Epidermal melanocyte (primary cell): ENCODE data around the gene PLA2G12B.
"Not testable (repeated sequence)": the region's sequence is repeated elsewhere in the genome, so short reads cannot be mapped to it uniquely, and the experiment has no call there.

Experiments
- DNase-seq: peaks from one replicate; pipeline ENCODE4 v3.0.0; 2011; ENCODE audit warnings: low spot score; ENCODE audit not compliant: insufficient read length

Gene PLA2G12B

DNA sequence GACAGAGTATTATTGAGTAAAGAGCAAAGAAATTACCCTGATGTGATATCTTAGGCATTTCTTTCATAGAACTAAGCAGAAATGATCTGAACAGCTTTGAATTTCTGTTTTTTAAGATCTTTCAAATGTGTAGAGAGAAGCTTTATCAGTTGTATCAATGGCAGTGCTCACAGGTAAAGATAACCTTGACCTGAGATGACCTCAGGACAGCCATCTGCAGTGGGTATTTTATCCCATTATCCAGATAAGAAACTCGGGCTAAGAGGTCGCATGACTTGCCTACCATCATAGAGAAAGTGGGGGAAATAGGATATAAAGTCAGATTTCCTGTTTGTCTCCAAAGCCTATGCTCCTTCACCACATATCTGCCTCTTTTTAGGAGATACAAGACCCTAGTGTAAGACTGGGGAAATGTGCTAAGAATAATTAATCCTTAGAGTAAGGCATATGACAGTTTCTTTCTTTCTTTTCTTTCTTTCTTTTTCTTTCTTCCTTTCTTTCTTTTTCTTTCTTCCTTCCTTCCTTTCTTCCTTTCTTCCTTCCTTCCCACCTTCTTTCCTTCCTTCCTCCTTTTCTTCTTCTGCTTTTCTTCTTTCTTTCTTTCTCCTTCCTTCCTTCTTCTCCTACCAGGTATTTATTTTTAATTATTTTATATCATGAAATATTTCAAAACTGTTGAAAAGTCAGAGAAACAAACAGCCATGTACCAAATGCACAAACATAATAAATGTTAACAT is 10.9 kb downstream of the PLA2G12B start:
- no peak for DNase-seq

GRCh38 chr10:72935361-72935760 is 19.2 kb downstream of the PLA2G12B start:
- no peak for DNase-seq

GRCh38 chr10:72932259-72933015 is 22.2 kb downstream of the PLA2G12B start:
- no peak for DNase-seq

DNA sequence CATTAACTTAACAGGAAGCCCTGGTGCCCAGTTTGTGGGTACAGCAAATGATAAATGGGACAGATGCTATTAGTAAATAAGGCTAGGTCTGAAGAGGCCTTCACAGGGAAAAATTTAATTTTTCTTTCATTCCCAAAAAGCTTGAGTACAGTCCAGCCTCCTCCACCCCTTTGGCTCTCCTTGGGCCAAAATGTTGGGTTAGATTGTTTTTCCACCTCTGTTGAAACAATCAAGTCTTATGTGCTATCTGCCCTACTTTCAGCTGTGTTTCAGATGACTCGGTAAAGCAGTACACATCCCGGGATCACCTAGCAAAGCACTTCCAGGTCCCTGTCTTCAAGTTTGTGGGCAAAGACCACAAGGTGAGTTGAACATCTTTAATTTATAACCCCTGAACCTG is 24.3 kb downstream of the PLA2G12B start:
- no peak for DNase-seq

- no peak for DNase-seq
These were observed 25.8 kb downstream of the PLA2G12B start for GRCh38 chr10:72928798-72929197.

- no peak for DNase-seq
These were observed 27.1 kb downstream of the PLA2G12B start for GRCh38 chr10:72927485-72927884.

GRCh38 chr10:72925951-72926465 is 28.6 kb downstream of the PLA2G12B start:
- DNase-seq, result no peak

- DNase-seq, result no peak
These were observed 30.3 kb downstream of the PLA2G12B start for GRCh38 chr10:72924351-72924750.

GRCh38 chr10:72921147-72921683 is 33.4 kb downstream of the PLA2G12B start:
- not testable (repeated sequence) for DNase-seq

GRCh38 chr10:72918352-72918751 is 36.3 kb downstream of the PLA2G12B start:
- no peak for DNase-seq

DNA sequence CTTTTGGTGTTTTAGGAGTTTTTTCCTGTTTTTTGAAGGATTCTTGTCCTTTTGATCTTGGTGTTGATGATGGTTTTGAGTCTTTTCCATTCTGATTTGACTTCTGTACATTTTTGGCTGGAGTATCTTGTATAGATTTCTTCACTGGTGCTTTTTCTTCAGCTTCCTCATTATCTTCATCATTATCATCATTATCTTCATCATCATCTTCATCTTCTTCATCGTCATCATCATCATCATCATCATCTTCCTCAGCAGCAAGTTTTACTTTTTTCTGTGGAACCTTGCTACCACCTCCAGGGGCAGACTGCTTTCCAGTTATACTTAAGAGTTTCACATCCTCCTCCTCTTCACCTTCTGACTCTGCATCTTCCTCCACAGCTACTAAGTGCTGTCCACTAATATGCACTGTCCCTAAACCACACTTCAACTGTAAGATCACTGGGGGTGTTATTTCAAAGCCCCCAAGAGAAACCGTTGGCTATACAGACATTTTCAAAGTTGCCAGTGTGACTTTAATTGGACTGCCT is 36.7 kb downstream of the PLA2G12B start:
- not testable (repeated sequence) for DNase-seq

DNA sequence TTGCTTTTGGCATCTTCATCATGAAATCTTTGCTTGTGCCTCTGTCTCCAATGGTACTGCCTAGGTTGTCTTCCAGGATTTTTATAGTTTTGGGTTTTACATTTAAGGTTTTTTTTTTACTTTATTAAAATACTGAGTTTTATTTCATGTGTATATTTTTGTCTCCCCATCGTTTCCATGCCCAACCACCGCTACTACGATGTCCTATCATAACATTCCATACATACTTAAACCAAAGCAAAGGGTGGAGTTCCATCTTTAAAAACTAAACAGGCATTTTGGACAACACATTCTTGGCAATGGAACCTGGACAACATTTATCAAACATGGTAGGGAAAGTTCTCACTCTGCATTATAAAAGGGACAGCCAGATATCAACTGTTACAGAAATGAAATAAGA is 37.4 kb downstream of the PLA2G12B start:
- DNase-seq, result not testable (repeated sequence)

GRCh38 chr10:72913287-72913686 is 41.3 kb downstream of the PLA2G12B start:
- no peak for DNase-seq

DNA sequence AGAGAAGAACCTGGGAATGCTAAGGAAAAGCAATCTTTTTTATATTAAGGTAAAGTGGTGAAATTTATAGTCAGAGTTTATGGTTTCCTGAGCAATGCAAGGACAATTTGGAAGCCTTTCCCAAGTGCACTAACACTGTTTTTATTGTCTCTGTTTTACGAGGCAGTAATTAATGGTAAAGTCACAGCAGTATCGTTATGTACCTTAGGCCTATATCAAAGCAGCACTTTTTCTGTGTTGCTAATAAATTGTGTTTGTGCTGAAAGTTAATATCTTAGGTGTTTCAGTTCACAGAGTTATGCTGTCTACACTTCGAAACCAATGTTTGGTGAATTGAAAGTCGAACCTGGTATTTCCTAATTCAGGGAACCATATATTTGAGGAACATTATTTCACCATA is 41.9 kb downstream of the PLA2G12B start:
- DNase-seq, result no peak

- no peak for DNase-seq
These were observed 42.8 kb downstream of the PLA2G12B start for GRCh38 chr10:72911758-72912157.

DNA sequence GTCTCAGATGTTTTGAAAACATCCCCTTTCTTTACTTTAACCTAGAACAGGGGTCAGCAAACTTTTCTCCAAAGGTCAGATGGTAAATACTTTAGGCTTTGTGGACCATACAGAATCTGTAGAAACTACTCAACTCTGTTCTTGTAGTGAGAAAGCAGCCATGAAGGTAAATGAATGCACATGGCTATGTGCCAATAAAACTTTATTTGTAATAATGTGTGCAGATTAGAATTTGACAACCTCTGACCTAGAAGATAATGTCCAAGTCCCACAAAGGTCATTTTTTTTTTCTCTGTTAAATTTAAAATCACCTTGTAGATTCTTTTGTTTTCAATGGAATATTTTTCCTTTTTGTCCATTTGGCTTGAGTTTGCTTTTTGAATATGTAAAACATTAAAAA is 43.9 kb downstream of the PLA2G12B start:
- no peak for DNase-seq

- no peak for DNase-seq
These were observed 48.2 kb downstream of the PLA2G12B start for GRCh38 chr10:72906446-72906845.

DNA sequence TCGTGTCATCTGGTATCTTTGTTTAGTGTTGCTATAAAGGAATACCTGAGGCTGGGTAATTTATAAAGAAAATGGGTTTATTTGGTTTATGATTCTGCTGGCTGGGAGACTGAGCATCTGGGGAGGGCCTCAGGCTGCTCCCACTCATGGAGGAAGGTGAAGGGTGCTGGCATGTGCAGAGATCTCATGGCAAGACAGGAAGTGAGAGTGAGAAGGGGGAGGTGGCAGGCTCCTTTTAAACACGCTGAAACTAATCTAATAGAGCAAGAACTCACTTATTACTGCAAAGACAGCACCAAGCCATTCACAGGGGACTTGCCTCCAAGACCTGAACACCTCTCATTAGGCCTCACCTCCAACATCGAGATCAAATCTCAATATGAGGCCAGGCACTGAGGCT is 49.8 kb downstream of the PLA2G12B start:
- no peak for DNase-seq

DNA sequence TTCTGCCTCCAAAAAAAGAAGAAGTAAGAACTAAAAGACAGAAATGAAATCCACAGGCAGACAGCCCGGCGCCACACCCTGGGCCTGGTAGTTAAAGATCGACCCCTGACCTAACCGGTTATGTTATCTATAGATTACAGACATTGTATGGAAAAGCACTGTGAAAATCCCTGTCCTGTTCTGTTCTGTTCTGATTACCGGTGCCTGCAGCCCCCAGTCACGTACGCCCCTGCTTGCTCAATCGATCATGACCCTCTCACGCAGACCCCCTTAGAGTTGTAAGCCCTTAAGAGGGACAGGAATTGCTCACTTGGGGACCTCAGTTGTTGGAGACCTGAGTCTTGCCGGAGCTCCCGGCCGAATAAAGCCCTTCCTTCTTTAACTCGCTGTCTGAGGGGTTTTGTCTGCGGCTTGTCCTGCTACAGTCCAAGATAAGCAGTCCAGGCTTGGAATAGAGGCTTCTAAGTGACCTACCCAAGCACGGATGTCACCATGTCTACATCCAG is 50.6 kb downstream of the PLA2G12B start:
- DNase-seq, result not testable (repeated sequence)

GRCh38 chr10:72899545-72899944 is 55.1 kb downstream of the PLA2G12B start:
- DNase-seq, result no peak

GRCh38 chr10:72898616-72899015 is 56.0 kb downstream of the PLA2G12B start:
- DNase-seq, result no peak
